Loucy (cell line): ENCODE data around the gene SLC12A5.

ENCODE experiments used
- H2AFZ ChIP-seq: fragments of 200-600 bp; sonication (generic); 2 replicates; pipeline ENCODE4 v1.6.0; 2016; ENCODE audit warnings: antibody characterized with exemption, mild to moderate bottlenecking, low read length, moderate library complexity
- H3F3A ChIP-seq: fragments of 200-600 bp; 2 replicates; pipeline ENCODE4 v1.6.0; 2016; ENCODE audit warnings: antibody characterized with exemption, low read depth, mild to moderate bottlenecking
- H3K27me3 ChIP-seq: fragments of 200-600 bp; sonication (generic); 2 replicates; pipeline ENCODE4 v1.6.1; 2014; ENCODE audit warnings: low read length, mild to moderate bottlenecking; ENCODE audit not compliant: insufficient read depth, poor library complexity, severe bottlenecking
- H3K36me3 ChIP-seq: fragments of 200-600 bp; sonication (generic); 2 replicates; pipeline ENCODE4 v1.6.1; 2016; ENCODE audit warnings: low read length; ENCODE audit not compliant: insufficient read depth
- H3K4me1 ChIP-seq: fragments of 200-600 bp; sonication (generic); 2 replicates; pipeline ENCODE4 v1.5.1; 2014; ENCODE audit warnings: low read length, mild to moderate bottlenecking; ENCODE audit not compliant: insufficient read depth, poor library complexity, severe bottlenecking
- H3K4me2 ChIP-seq: fragments of 200-600 bp; sonication (generic); 2 replicates; pipeline ENCODE4 v1.6.0; 2014; ENCODE audit warnings: antibody characterized with exemption, low read length, low read depth, mild to moderate bottlenecking; ENCODE audit not compliant: poor library complexity, severe bottlenecking
- H3K4me3 ChIP-seq: fragments of 200-600 bp; sonication (generic); 2 replicates; pipeline ENCODE4 v1.5.1; 2014; ENCODE audit warnings: low read length, mild to moderate bottlenecking, mixed read lengths; ENCODE audit not compliant: poor library complexity, severe bottlenecking
- H3K79me2 ChIP-seq: fragments of 200-600 bp; sonication (generic); 2 replicates; pipeline ENCODE4 v1.6.1; 2014; ENCODE audit warnings: low read length; ENCODE audit not compliant: insufficient read depth
- H3K9ac ChIP-seq: fragments of 200-600 bp; sonication (generic); 2 replicates; pipeline ENCODE4 v1.6.0; 2014; ENCODE audit warnings: mild to moderate bottlenecking, low read depth, low read length, moderate library complexity; ENCODE audit not compliant: poor library complexity, severe bottlenecking
- H3K9me2 ChIP-seq: fragments of 200-600 bp; sonication (generic); replicated peaks from 2 replicates; pipeline ENCODE4 v1.6.1; 2016; ENCODE audit warnings: low read depth, low read length, mixed read lengths
- H3K9me3 ChIP-seq: fragments of 200-600 bp; sonication (generic); 2 replicates; pipeline ENCODE4 v1.6.1; 2014; ENCODE audit warnings: mild to moderate bottlenecking, antibody characterized with exemption, low read length, low read depth; ENCODE audit not compliant: insufficient read depth
- H4K20me1 ChIP-seq: fragments of 200-600 bp; sonication (generic); 2 replicates; pipeline ENCODE4 v1.6.0; 2014; ENCODE audit warnings: antibody characterized with exemption, low read length, mild to moderate bottlenecking; ENCODE audit not compliant: insufficient read depth, poor library complexity, severe bottlenecking
- EZH2phosphoT487 ChIP-seq: fragments of 200-600 bp; IDR thresholded peaks from 2 replicates; pipeline ENCODE4 v1.6.1; 2018; ENCODE audit warnings: antibody characterized with exemption, mild to moderate bottlenecking, moderate library complexity, borderline replicate concordance
- TF ChIP-seq, protein P1 (sequence below): fragments of 200-600 bp; sonication (generic); conservative IDR thresholded peaks from 2 replicates; pipeline ENCODE4 v1.5.1; 2014; ENCODE audit warnings: mild to moderate bottlenecking, antibody characterized with exemption, low read length

Gene SLC12A5

DNA sequence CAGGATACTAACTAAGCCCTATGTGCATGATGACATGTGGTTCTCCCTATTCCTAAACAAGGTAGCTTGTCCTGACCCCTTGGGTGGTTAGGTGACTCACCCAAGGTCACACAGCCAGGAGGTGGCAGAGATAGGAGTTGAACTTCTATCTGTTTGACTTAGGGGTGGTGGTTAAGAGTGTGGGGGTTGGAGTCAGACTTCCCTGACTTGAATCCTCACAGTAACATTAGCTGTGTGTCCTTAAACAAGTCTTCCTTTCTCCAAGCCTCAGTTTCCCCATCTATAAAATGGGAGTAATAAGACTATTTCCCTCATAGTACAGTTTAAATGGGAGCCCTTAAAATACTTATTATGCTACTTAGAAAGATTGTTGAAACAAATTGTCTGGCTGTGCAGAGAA is 21.9 kb downstream of the SLC12A5 start:
- Histone ChIP-seq H3K9ac (no peak overlapping the region), H3F3A (no peaks in the 10 kb centered on the region), H3K36me3 (no peaks in the 10 kb centered on the region), H2AFZ (no peak overlapping the region), H3K4me3 (no peak overlapping the region), H3K4me1 (no peaks in the 10 kb centered on the region), H3K9me3 (no peaks in the 10 kb centered on the region), H3K4me2 (no peak overlapping the region), H4K20me1 (no peaks in the 10 kb centered on the region), H3K9me2 (no peaks in the 10 kb centered on the region), H3K27me3 (no peaks in the 10 kb centered on the region), H3K79me2 (no peaks in the 10 kb centered on the region)
- no peak for TF ChIP-seq EZH2phosphoT487
- TF ChIP-seq, protein P1, sequence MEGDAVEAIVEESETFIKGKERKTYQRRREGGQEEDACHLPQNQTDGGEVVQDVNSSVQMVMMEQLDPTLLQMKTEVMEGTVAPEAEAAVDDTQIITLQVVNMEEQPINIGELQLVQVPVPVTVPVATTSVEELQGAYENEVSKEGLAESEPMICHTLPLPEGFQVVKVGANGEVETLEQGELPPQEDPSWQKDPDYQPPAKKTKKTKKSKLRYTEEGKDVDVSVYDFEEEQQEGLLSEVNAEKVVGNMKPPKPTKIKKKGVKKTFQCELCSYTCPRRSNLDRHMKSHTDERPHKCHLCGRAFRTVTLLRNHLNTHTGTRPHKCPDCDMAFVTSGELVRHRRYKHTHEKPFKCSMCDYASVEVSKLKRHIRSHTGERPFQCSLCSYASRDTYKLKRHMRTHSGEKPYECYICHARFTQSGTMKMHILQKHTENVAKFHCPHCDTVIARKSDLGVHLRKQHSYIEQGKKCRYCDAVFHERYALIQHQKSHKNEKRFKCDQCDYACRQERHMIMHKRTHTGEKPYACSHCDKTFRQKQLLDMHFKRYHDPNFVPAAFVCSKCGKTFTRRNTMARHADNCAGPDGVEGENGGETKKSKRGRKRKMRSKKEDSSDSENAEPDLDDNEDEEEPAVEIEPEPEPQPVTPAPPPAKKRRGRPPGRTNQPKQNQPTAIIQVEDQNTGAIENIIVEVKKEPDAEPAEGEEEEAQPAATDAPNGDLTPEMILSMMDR = no peak

DNA sequence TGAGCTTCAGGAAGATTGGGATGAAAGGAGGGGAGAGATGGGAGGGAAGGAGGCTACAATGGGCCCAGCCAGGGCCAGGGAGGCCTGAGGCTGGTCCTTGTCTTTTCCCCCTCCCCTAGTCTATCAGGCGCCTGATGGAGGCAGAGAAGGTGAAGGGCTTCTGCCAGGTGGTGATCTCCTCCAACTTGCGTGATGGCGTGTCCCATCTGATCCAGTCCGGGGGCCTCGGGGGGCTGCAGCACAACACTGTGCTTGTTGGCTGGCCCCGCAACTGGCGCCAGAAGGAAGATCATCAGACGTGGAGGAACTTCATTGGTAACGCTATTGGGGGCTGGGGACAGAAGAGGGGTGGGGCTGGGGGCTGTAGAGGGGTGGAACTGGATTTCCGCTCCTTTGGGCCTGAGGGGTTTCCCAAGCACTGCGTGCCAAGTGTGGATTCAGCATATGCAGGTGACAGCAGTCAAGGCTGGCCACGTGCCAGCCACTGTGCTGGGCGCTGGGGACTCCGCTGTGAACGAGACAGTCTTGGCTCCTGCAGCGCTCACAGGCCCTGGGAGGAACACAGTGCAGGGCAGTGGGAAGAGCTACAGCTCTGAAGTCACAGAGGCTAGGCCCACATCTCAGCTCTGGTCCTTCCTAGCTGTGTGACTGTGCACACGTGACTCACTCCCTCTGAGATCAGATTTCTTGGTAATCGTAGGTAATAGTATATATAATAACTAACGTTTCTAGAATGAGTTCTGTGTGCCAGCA is 22.7 kb downstream of the SLC12A5 start:
- Histone ChIP-seq H3K79me2 (no peaks in the 10 kb centered on the region), H3K36me3 (no peaks in the 10 kb centered on the region), H3K4me3 (no peak overlapping the region), H3K27me3 (no peaks in the 10 kb centered on the region), H2AFZ (no peak overlapping the region), H3K4me2 (no peak overlapping the region), H3K9ac (no peak overlapping the region), H3F3A (no peaks in the 10 kb centered on the region), H3K9me3 (no peaks in the 10 kb centered on the region), H3K4me1 (no peaks in the 10 kb centered on the region), H4K20me1 (no peaks in the 10 kb centered on the region), H3K9me2 (no peaks in the 10 kb centered on the region)
- no peak for TF ChIP-seq EZH2phosphoT487
- TF ChIP-seq, protein P1 = no peak

DNA sequence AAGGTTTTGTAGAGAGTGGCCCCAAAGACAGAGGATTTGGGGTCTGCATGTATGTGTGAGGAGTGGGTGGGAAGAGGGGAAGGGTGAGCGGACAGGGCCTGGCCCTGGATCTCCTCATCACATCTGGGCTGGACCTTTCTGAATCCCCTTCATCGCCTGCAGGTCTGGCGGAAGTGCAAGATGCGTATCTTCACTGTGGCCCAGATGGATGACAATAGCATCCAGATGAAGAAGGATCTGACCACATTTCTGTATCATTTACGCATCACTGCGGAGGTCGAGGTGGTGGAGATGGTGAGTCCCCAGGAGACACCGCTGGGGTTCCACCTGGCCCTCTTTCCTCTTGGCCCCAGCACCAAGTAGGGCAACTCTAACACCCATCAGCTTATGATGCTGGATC is 24.4 kb downstream of the SLC12A5 start:
- H3K9me3 ChIP-seq = no peaks in the 10 kb centered on the region
- H2AFZ ChIP-seq = no peak overlapping the region
- no peaks in the 10 kb centered on the region for H3K27me3 ChIP-seq
- no peak overlapping the region for H3K4me2 ChIP-seq
- H3K79me2 ChIP-seq = no peaks in the 10 kb centered on the region
- H3K9ac ChIP-seq = no peak overlapping the region
- no peaks in the 10 kb centered on the region for H3K4me1 ChIP-seq
- no peaks in the 10 kb centered on the region for H3K9me2 ChIP-seq
- no peak for TF ChIP-seq EZH2phosphoT487
- TF ChIP-seq, protein P1 = no peak
- no peak overlapping the region for H3K4me3 ChIP-seq
- H4K20me1 ChIP-seq = no peaks in the 10 kb centered on the region
- H3F3A ChIP-seq = no peaks in the 10 kb centered on the region
- no peaks in the 10 kb centered on the region for H3K36me3 ChIP-seq
